PC-9 (cell line): ENCODE data around the gene RASSF10. TPM values are rescaled to one million over a fixed set of nuclear protein-coding genes. Genes with fewer than 3 reads are reported as not detected.

Experiments used
- BruUV-seq: library from RNA; stranded (reverse); fragments of 400-500 nt; replicated peaks from 2 replicates; lab custom pipeline; 2021; lab: Mats Ljungman, UMichigan
- CTCF ChIA-PET: fragments of 300-600 bp; sonication (Branson Sonifier 250); formaldehyde crosslinking; loops from one replicate; lab custom pipeline; 2022; ENCODE audit warnings: antibody characterized with exemption; lab: Charles Lee
- POLR2A ChIA-PET: fragments of 300-600 bp; sonication (Branson Sonifier 250); formaldehyde crosslinking; loops from one replicate; lab custom pipeline; 2022; ENCODE audit warnings: antibody characterized with exemption; ENCODE audit not compliant: unreplicated experiment; lab: Charles Lee
- DNase-seq, 2 experiments: peaks; one replicate each; pipeline versions ENCODE4 v3.0.0 to v3.0.0-alpha.2; 2015 to 2022; ENCODE audit warnings: mixed read lengths in 1 of 2
- H2AFZ ChIP-seq: fragments of 200-600 bp; sonication (generic); 2 replicates; pipeline ENCODE4 v1.8.1; 2017; ENCODE audit warnings: antibody characterized with exemption
- H3F3A ChIP-seq: fragments of 200-600 bp; sonication (generic); 2 replicates; pipeline ENCODE4 v1.8.1; 2017; ENCODE audit warnings: antibody characterized with exemption, mild to moderate bottlenecking, low read depth; ENCODE audit not compliant: insufficient read depth
- H3K27ac ChIP-seq: fragments of 200-600 bp; sonication (generic); 2 replicates; pipeline ENCODE4 v1.6.1; 2016; ENCODE audit warnings: mixed run types
- H3K27me3 ChIP-seq: fragments of 200-600 bp; sonication (generic); 2 replicates; pipeline ENCODE4 v1.6.1; 2016; ENCODE audit warnings: low read depth, mixed run types; ENCODE audit not compliant: insufficient read depth
- H3K36me3 ChIP-seq: fragments of 200-600 bp; sonication (generic); 2 replicates; pipeline ENCODE4 v1.6.1; 2016; ENCODE audit warnings: low read depth, mixed run types
- H3K4me1 ChIP-seq: fragments of 200-600 bp; sonication (generic); replicated peaks from 2 replicates; pipeline ENCODE4 v1.6.1; 2016; ENCODE audit warnings: mixed run types; ENCODE audit not compliant: insufficient read depth
- H3K4me2 ChIP-seq: fragments of 200-600 bp; sonication (generic); 2 replicates; pipeline ENCODE4 v1.6.1; 2017; ENCODE audit warnings: mixed run types
- H3K4me3 ChIP-seq: fragments of 200-600 bp; sonication (generic); 2 replicates; pipeline ENCODE4 v1.6.1; 2016; ENCODE audit warnings: mixed run types
- H3K79me2 ChIP-seq: fragments of 200-600 bp; sonication (generic); 2 replicates; pipeline ENCODE4 v1.6.1; 2017; ENCODE audit warnings: low read depth, mixed run types
- H3K9me2 ChIP-seq: fragments of 200-600 bp; sonication (generic); 2 replicates; pipeline ENCODE4 v1.8.1; 2017; ENCODE audit warnings: mild to moderate bottlenecking; ENCODE audit not compliant: insufficient read depth
- H3K9me3 ChIP-seq: fragments of 200-600 bp; sonication (generic); 2 replicates; pipeline ENCODE4 v1.8.1; 2016; ENCODE audit warnings: low read depth; ENCODE audit not compliant: insufficient read depth
- H4K20me1 ChIP-seq: fragments of 200-600 bp; sonication (generic); 2 replicates; pipeline ENCODE4 v1.8.1; 2017; ENCODE audit not compliant: insufficient read depth
- EZH2 ChIP-seq: fragments of 200-600 bp; sonication (generic); IDR thresholded peaks from 2 replicates; pipeline ENCODE4 v1.8.0; 2017; ENCODE audit warnings: antibody characterized with exemption, low read depth
- intact Hi-C: fragments of 100-400 bp; cut with micrococcal nuclease; formaldehyde crosslinking; loops from one replicate; pipeline ENCODE4 v1.10.0; 2022; ENCODE audit not compliant: unreplicated experiment
- total RNA-seq: library from RNA; stranded (reverse); gene quantifications from 2 replicates; pipeline ENCODE4 v1.2.3, GENCODE V29; 2021
- TF ChIP-seq, protein P1 (sequence below): fragments of 200-600 bp; sonication (generic); conservative IDR thresholded peaks from 2 replicates; pipeline ENCODE4 v1.6.1; 2017; ENCODE audit warnings: mixed run types, antibody characterized with exemption, mild to moderate bottlenecking, moderate library complexity

Gene RASSF10
- total RNA-seq, 1 experiment from 2014 or later: 0.35 TPM

- no peak for DNase-seq
- intact Hi-C loops: loop anchor here (10.0 kb wide), 1 partner anchor 281 kb away; no protein-coding TSS in a partner anchor
- CTCF ChIA-PET: no interaction called here
Observed at GRCh38 chr11:13054278-13054677, 45.2 kb downstream of the RASSF10 start.

GRCh38 chr11:13055200-13055599, 46.1 kb downstream of the RASSF10 start:
- Histone ChIP-seq H3K27ac (no peak overlapping the region), H3F3A (peaks cover 10% of the 10 kb centered on the region; the same call in 1 of the 2 replicates), H2AFZ (no peak overlapping the region), H3K79me2 (no peaks in the 10 kb centered on the region), H3K9me3 (no peaks in the 10 kb centered on the region), H3K9me2 (no peaks in the 10 kb centered on the region), H4K20me1 (no peaks in the 10 kb centered on the region), H3K4me2 (no peak overlapping the region), H3K4me1 (peaks cover 31% of the 10 kb centered on the region), H3K36me3 (no peaks in the 10 kb centered on the region), H3K4me3 (no peak overlapping the region), H3K27me3 (no peaks in the 10 kb centered on the region)
- CTCF ChIA-PET: no interaction called here
- no TSS peak for BruUV-seq
- TF ChIP-seq EZH2: no peak
- TF ChIP-seq, protein P1, sequence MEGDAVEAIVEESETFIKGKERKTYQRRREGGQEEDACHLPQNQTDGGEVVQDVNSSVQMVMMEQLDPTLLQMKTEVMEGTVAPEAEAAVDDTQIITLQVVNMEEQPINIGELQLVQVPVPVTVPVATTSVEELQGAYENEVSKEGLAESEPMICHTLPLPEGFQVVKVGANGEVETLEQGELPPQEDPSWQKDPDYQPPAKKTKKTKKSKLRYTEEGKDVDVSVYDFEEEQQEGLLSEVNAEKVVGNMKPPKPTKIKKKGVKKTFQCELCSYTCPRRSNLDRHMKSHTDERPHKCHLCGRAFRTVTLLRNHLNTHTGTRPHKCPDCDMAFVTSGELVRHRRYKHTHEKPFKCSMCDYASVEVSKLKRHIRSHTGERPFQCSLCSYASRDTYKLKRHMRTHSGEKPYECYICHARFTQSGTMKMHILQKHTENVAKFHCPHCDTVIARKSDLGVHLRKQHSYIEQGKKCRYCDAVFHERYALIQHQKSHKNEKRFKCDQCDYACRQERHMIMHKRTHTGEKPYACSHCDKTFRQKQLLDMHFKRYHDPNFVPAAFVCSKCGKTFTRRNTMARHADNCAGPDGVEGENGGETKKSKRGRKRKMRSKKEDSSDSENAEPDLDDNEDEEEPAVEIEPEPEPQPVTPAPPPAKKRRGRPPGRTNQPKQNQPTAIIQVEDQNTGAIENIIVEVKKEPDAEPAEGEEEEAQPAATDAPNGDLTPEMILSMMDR: no peak
- intact Hi-C loops: loop anchor here (10.0 kb wide), 1 partner anchor 280 kb away; no protein-coding TSS in a partner anchor
- POLR2A ChIA-PET: no interaction called here
- no peak for DNase-seq

More at GRCh38 chr11:13054278-13054677, 45.2 kb downstream of the RASSF10 start:
- H3K4me1 ChIP-seq: peaks cover 31% of the 10 kb centered on the region
- H3K4me2 ChIP-seq: no peak overlapping the region
- H3K9me3 ChIP-seq: no peaks in the 10 kb centered on the region
- TF ChIP-seq, protein P1: no peak
- no peak for TF ChIP-seq EZH2
- POLR2A ChIA-PET: no interaction called here
- no peak overlapping the region for H2AFZ ChIP-seq
- peaks cover 10% of the 10 kb centered on the region; the same call in 1 of the 2 replicates for H3F3A ChIP-seq
- no peaks in the 10 kb centered on the region for H3K9me2 ChIP-seq
- no TSS peak for BruUV-seq
- no peaks in the 10 kb centered on the region for H3K36me3 ChIP-seq
- H3K79me2 ChIP-seq: no peaks in the 10 kb centered on the region
- no peak overlapping the region for H3K27ac ChIP-seq
- no peak overlapping the region for H3K4me3 ChIP-seq
- H4K20me1 ChIP-seq: no peaks in the 10 kb centered on the region
- H3K27me3 ChIP-seq: no peaks in the 10 kb centered on the region

- no peaks in the 10 kb centered on the region for H3K4me1 ChIP-seq
- H3K79me2 ChIP-seq: no peaks in the 10 kb centered on the region
- no peak overlapping the region for H3K27ac ChIP-seq
- H3K4me3 ChIP-seq: no peak overlapping the region
- no peaks in the 10 kb centered on the region for H3K27me3 ChIP-seq
- intact Hi-C loops: no loop called here
- no peaks in the 10 kb centered on the region for H3K9me3 ChIP-seq
- H3K9me2 ChIP-seq: no peaks in the 10 kb centered on the region
- no peak for DNase-seq
- TF ChIP-seq EZH2: no peak
- TF ChIP-seq, protein P1: no peak
- H2AFZ ChIP-seq: no peak overlapping the region
- POLR2A ChIA-PET: no interaction called here
- no peaks in the 10 kb centered on the region for H4K20me1 ChIP-seq
- BruUV-seq: no TSS peak
- H3K36me3 ChIP-seq: no peaks in the 10 kb centered on the region
- no peak overlapping the region for H3K4me2 ChIP-seq
- no peaks in the 10 kb centered on the region for H3F3A ChIP-seq
- CTCF ChIA-PET: no interaction called here
Observed at GRCh38 chr11:13061294-13061990, 52.3 kb downstream of the RASSF10 start.
